Measurements from ENCODE around the gene ALOX12B.
"Not testable (repeated sequence)": the region's sequence is repeated elsewhere in the genome, so short reads cannot be mapped to it uniquely, and the experiment has no call there.

The ALOX12B gene

DNA sequence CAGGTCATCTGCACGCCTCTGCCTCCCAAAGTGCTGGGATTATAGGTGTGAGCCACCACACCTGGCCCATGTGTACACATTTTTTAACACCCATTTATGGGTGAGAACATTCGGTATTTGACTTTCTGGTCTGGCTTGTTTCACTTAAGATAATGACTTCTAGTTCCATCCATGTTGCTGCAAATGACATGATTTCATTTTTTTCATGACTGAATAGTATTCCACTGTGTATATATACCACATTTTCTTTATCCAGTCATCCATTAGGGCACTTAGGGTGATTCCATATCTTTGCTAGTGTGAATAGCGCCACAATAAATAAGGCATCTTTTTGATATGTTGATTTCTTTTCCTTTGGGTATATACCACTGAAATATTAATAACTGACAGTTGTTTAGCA, 5.6 kb downstream of the ALOX12B start:
- no peak for DNase-seq

DNA sequence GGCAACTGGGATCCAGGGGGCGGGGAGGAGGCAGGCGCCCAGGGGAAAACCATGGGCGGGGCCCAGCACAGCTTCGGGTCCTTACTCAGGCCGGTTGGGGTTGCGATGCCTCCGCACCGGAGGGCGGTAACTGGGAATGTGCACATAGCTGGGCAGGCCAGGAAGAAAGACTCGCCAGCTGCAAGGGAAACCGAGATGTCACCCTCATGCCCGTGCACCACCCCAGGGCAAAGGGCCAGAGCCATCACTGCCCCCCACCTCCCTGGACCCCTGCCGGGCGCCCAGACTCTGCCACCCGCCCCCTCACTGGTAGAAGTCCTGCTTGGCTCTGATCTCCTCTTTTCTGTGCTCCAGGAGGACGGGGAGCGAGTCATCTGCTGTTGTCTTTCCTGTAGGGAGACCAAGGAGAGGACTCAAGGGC, 6.7 kb downstream of the ALOX12B start:
- no peak for DNase-seq

- no peak for DNase-seq
Measured at GRCh38 chr17:8080208-8080798, 7.2 kb downstream of the ALOX12B start.

GRCh38 chr17:8079291-8080207, 8.0 kb downstream of the ALOX12B start:
- DNase-seq, result peak; percentile 83

- not testable (repeated sequence) for DNase-seq
Measured at GRCh38 chr17:8077939-8078338, 9.6 kb downstream of the ALOX12B start.

DNA sequence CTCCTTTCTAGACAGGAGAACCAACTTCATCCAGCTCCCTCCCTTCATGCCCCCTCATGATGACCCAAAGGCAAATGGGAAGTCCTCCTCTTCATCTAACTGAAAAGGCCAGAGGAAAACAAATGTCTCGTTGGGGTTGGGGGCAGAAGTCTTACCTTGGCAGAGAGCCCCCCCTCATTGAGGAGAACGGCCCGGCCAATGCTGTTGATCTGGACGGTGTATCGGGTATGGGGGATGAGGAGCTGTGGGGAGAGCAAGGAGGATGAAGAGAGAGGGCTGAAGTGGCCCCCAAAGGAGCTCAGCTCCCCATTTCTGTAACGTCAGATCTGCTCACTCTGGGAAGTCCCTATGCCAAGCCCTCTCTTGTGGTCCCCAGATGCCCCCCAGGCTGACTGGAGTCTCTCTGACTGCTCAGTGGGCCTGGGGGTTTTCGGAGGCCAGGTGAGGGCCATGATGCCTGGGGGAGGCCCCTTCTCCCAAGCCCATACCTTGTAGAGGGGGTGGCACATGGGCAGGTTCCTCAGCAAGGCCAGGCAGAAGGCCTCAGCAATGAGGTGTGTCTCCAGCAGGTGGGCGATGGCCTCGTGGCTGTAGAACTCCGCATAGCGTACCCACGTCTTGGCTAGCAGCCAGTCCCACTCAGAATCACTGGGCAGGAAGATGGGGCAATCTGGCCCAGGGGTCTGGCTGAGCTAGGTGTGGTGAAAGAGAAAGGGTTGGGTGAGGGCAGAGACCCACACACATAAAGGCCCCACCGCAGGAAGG, 10.8 kb downstream of the ALOX12B start:
- no peak for DNase-seq

DNA sequence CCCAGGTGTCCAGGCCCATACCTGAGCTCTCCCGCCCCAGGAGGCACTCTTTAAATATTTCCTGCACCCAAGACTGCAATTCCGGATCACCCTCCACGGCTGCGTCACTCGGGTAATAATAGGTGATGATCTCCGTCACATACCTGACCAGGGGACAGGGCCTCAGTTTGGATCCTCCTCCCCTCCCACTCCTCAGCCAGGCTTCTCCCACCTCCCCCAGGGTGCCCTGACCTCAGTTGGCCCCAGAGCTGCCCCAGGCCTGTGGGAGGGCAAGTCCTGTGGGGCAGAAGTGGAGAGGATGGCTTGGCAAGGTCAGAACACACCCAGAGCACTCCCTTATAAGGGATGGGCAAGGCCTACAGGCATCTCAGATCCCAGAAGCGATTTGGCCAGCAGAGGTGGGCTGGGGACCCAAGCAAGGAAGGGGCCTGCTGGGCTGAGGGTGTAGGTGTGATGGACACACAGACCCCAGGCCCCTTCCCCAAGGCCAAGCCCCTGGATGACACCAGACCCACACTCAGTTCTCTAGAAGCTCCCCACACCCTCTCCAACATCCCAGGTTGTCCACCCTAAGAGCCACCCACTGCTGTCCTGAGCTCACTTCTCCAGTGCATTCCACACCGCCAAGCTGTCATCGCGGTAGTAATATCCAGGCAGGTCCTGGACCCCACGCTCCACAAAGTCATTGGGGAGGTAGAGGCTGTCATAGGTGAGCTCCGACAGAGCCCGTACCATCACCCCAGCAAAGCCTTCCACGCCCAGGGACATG, 11.8 kb downstream of the ALOX12B start:
- no peak for DNase-seq

DNA sequence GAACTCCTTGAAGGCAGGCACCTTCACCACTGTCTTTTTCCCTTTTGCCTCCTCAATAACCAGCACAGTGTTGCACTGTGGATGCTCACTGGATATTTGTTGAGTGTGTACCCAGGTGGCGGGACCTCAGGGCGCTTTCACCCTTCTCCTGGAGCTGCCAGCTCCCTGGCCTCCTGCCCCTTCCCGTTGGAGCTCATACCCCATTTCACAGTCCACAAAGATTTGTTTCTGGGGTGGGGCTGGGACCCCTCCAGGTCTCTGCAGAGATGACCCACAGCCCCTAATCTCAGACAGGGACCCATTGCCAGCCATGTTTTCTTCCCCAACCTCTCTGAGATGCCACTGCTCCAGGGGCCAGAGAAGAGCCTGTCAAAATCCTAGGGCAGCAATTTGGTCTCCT, 12.4 kb downstream of the ALOX12B start:
- DNase-seq, result no peak

DNA sequence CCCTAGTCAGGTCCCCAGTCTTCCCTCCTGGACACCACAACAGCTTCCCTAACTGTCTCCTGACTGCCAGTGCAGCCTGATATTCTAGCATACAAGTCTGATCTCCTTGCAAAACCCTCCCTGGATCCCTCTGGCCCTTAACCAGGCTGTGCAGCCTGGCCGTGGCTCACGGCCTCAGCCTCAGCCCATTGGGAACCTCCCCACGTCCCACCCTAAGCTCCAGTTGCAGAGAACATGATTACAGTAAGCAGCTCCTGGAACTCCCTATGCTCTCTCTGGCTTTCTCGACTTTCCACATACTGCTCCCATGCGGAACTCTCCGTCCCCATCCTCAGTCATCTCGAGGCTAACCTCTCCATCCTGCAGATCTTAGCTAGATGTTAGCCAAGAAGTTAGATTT, 13.0 kb downstream of the ALOX12B start:
- DNase-seq, result no peak

DNA sequence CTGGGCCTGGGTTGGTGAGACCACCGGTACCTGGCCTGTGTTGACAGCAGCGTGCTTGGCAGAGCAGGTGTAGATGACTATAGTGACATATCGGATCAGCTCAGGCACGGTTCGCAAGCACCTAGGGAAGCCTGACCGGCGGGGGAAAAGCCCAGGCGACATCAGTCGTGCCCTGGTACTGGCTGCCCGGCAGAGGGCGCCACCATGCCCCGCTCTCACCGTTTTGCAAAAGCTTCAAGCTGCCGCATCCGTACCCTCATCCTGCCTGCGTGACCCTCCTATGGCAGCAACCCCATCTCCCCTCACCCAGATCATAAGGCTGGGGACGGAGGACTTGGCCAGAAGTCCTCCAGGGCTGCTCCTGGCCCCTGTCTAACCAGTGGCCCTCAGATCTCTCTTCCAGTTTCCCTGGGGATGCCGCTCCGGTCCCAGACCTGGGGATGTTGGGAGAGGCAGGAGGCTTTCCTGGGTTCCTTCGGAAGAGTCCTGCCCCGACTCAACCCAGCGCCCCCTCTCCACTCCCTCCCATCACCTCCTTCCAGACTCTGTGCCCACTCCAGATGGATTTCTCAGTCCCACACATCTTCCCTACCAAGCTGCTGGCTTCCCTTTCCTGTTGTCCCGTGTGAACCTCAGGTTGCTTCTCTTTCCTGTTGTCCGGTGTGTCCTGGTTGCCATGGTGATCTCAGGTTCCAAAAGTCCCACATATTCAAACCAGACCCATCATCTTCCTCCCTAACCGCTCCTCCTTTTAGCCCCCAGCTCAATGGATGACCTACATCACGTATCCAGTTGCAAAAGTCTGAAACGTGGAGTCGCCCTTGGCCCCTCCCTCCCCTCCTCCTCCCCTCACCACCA, 13.7 kb downstream of the ALOX12B start:
- peak; percentile 92 for DNase-seq

- DNase-seq, result peak; percentile 61
Measured at GRCh38 chr17:8072729-8073461, 14.6 kb downstream of the ALOX12B start.

DNA sequence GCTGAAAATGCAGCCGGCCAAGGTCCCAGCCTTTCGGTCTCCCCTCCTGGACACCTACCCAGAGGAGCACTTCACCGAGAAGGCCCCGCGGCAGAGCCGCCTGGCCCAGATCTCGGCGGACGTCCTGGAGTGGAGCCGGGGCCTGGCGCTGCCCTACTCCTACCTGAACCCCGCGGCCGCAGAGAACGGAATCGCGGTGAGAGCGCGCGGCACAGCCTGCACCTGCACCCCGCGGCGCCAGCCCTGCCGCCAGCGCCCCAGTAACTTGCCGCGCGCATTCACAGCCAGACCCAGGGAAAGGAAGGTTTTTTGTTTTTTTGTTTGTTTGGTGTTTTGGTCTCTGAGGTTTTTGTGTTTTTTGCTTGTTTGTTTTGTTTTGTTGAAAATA, 15.2 kb downstream of the ALOX12B start:
- peak; percentile 22 for DNase-seq

DNA sequence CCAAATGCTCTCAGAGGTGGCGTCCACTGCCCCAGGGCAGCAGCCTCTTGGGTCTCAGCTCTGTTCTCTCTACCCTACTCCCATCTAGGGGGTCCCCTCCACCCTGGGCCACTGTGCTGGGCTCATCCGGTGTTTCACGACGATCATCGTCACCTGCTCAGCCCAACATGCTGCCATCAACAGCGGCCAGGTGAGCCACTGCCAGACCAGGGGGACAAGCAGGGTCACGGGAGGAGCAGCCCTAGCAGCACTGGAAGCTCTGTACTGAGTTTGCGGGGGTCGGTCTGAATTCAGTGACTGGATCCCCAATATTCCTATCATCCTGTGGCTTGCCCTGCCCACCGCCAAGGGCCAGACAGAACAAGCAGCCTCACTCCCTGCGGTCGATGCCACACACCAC, 16.0 kb downstream of the ALOX12B start:
- DNase-seq, result no peak

DNA sequence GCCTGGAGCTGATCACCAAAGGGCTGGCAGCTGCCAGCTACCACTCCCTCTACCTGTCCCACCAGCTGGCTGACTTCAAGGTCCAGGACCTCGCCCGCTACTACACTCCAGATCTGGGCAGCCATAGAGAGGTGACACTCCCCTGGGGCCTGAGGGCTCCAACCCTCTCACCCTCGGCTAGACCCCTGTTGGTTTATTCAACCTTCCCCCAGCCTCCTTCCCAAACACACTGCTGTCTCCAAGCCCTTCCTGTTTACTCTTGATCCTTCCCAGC, 18.0 kb downstream of the ALOX12B start:
- no peak for DNase-seq

GRCh38 chr17:8068736-8069586, 18.6 kb downstream of the ALOX12B start:
- no peak for DNase-seq

DNA sequence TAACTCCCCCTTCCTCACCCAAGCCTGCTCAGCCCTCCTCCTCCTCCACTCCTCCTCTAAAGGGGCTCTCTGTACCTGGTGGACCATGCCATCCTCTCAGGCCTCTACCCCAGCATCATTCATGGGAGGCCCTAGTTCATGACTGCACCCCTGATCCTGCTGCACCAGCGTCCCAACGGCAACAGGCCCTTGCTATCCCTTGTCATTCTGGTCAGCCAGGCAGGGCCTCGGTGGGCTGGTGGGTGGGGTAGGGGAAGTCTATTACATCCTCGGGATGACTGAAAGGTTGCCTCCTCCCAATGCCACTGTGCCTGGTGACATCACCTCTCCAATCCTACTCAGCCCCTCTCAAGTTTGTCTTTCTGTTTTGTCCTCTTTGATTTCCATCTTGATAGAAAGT, 19.7 kb downstream of the ALOX12B start:
- DNase-seq, result no peak

- DNase-seq, result no peak
Measured at GRCh38 chr17:8066841-8067775, 20.4 kb downstream of the ALOX12B start.

DNA sequence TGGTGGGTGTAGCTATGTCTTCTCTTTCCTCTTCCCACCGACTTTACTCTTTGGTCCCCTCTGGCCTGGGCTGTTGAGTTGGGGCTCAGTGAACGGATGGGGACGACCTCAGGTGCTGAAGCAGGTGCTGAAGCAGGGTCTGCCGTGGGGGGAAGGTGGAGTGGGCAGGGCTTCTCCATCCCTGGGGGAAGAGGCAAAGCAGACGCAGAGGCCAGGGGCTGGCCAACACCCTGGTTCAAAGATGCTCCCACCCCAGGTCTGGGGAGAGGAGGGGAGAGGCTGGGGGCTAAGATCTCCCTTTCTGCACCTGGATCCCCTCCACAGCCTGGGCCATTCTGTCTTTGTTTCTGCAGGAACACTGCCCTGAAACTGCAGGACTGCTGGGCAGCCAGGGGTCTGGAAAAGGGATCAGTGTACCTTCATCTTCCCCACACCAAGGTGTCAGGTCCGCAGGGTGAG, 22.9 kb downstream of the ALOX12B start:
- no peak for DNase-seq

Measured in CD4-positive, alpha-beta T cell treated with Interleukin-6 for 4 hours (primary cell).